ENCODE measurements around the gene ZNF726. TPM values are rescaled to one million over a fixed set of nuclear protein-coding genes. Genes with fewer than 3 reads are reported as not detected.
A peak's percentile ranks its signal among the peaks of the same experiment; 100 is the strongest.
"Not testable (repeated sequence)": the region's sequence is repeated elsewhere in the genome, so short reads cannot be mapped to it uniquely, and the experiment has no call there.

Gene ZNF726
- polyA plus RNA-seq = 1 to 10 TPM in 2 of 3 donors, not detected in 1; 1.4 to 1.8 TPM

GRCh38 chr19:23914402-23915286 is at the start of gene ZNF726:
ZNF726 (plus strand) TSS chr19:23914886; CDS start chr19:23914995, 109 bp downstream.
- H3K27me3 Mint-ChIP-seq (ENCODE audit: low read depth in 3 of 3) = peaks cover 0 to 2% (median 0%) of the 10 kb centered on the region in 3 donors
- H3K27ac Mint-ChIP-seq = peak within 1 kb of the TSS; percentile 87 to 94 (median 90)
- no peaks in the 10 kb centered on the region for H3K36me3 Mint-ChIP-seq
- H3K9me3 Mint-ChIP-seq = no peaks in the 10 kb centered on the region
- H3K4me1 Mint-ChIP-seq = peaks cover 11 to 27% of the 10 kb centered on the region in 2 donors
- H3K4me3 Mint-ChIP-seq = peak within 1 kb of the TSS; percentile 94 to 97 (median 95)
- peak; percentile 86 to 90 (median 89) for DNase-seq

- DNase-seq = no peak
- peaks cover 0 to 22% (median 13%) of the 10 kb centered on the region in 6 donors for H3K9me3 Mint-ChIP-seq
Measured at GRCh38 chr19:23867895-23868294, 46.8 kb upstream of the ZNF726 start.

GRCh38 chr19:23868630-23869029 is 46.1 kb upstream of the ZNF726 start:
- H3K4me3 Mint-ChIP-seq = no peak overlapping the region
- peaks cover 0 to 4% (median 2%) of the 10 kb centered on the region in 3 donors for H3K27me3 Mint-ChIP-seq (ENCODE audit: low read depth in 3 of 3)
- no peak overlapping the region for H3K27ac Mint-ChIP-seq
- no peaks in the 10 kb centered on the region for H3K4me1 Mint-ChIP-seq
- DNase-seq = no peak
- H3K36me3 Mint-ChIP-seq = no peaks in the 10 kb centered on the region
- H3K9me3 Mint-ChIP-seq = peaks cover 0 to 22% (median 10%) of the 10 kb centered on the region in 6 donors

More at GRCh38 chr19:23867895-23868294, 46.8 kb upstream of the ZNF726 start:
- peaks cover 0 to 4% (median 2%) of the 10 kb centered on the region in 3 donors for H3K27me3 Mint-ChIP-seq (ENCODE audit: low read depth in 3 of 3)
- H3K4me1 Mint-ChIP-seq = no peaks in the 10 kb centered on the region
- H3K36me3 Mint-ChIP-seq = no peaks in the 10 kb centered on the region
- H3K27ac Mint-ChIP-seq = no peak overlapping the region
- no peak overlapping the region for H3K4me3 Mint-ChIP-seq

GRCh38 chr19:23872282-23872919 is 42.3 kb upstream of the ZNF726 start:
- no peak for DNase-seq
- Mint-ChIP-seq H3K4me3 (no peak overlapping the region), H3K27me3 (ENCODE audit: low read depth in 3 of 3) (peaks cover 0 to 2% (median 1%) of the 10 kb centered on the region in 3 donors), H3K9me3 (peaks cover 7 to 19% (median 11%) of the 10 kb centered on the region in 6 donors), H3K27ac (no peak overlapping the region), H3K4me1 (no peaks in the 10 kb centered on the region), H3K36me3 (no peaks in the 10 kb centered on the region)

- H3K9me3 Mint-ChIP-seq = peaks cover 12 to 41% (median 28%) of the 10 kb centered on the region in 6 donors
- peaks cover 4 to 10% (median 4%) of the 10 kb centered on the region in 3 donors for H3K27me3 Mint-ChIP-seq (ENCODE audit: low read depth in 3 of 3)
- H3K36me3 Mint-ChIP-seq = peaks cover 4 to 9% (median 4%) of the 10 kb centered on the region in 3 donors
- H3K4me3 Mint-ChIP-seq = no peak overlapping the region
- H3K4me1 Mint-ChIP-seq = no peaks in the 10 kb centered on the region
- DNase-seq = no peak
- no peak overlapping the region for H3K27ac Mint-ChIP-seq
Measured at GRCh38 chr19:23876261-23876660, 38.4 kb upstream of the ZNF726 start.

- H3K27me3 Mint-ChIP-seq (ENCODE audit: low read depth in 3 of 3) = peaks cover 4 to 12% (median 4%) of the 10 kb centered on the region in 3 donors
Measured at GRCh38 chr19:23876756-23877155, 37.9 kb upstream of the ZNF726 start.

GRCh38 chr19:23882493-23882892 is 32.2 kb upstream of the ZNF726 start:
- Mint-ChIP-seq H3K27me3 (ENCODE audit: low read depth in 3 of 3) (peaks cover 2 to 10% (median 4%) of the 10 kb centered on the region in 3 donors), H3K9me3 (peaks cover 8 to 29% (median 24%) of the 10 kb centered on the region in 6 donors), H3K4me3 (no peak overlapping the region), H3K36me3 (peaks cover 4 to 9% (median 4%) of the 10 kb centered on the region in 3 donors), H3K27ac (no peak overlapping the region), H3K4me1 (no peaks in the 10 kb centered on the region)
- DNase-seq = no peak

More at GRCh38 chr19:23876756-23877155, 37.9 kb upstream of the ZNF726 start:
- not testable (repeated sequence) for H3K4me3 Mint-ChIP-seq, H3K4me1 Mint-ChIP-seq, H3K27ac Mint-ChIP-seq, DNase-seq, H3K36me3 Mint-ChIP-seq
- peaks cover 12 to 41% (median 30%) of the 10 kb centered on the region in 6 donors for H3K9me3 Mint-ChIP-seq

GRCh38 chr19:23884363-23884762 is 30.3 kb upstream of the ZNF726 start:
- no peak for DNase-seq
- H3K4me3 Mint-ChIP-seq = no peak overlapping the region

GRCh38 chr19:23887642-23888041 is 27.0 kb upstream of the ZNF726 start:
- H3K4me1 Mint-ChIP-seq = no peaks in the 10 kb centered on the region
- H3K9me3 Mint-ChIP-seq = peaks cover 0 to 23% (median 4%) of the 10 kb centered on the region in 6 donors
- DNase-seq = no peak
- H3K27ac Mint-ChIP-seq = no peak overlapping the region
- no peak overlapping the region for H3K4me3 Mint-ChIP-seq
- H3K27me3 Mint-ChIP-seq (ENCODE audit: low read depth in 3 of 3) = peaks cover 0 to 2% (median 0%) of the 10 kb centered on the region in 3 donors
- H3K36me3 Mint-ChIP-seq = peaks cover 0 to 3% (median 0%) of the 10 kb centered on the region in 3 donors

More at GRCh38 chr19:23884363-23884762, 30.3 kb upstream of the ZNF726 start:
- peaks cover 2 to 18% (median 13%) of the 10 kb centered on the region in 6 donors for H3K9me3 Mint-ChIP-seq
- no peaks in the 10 kb centered on the region for H3K4me1 Mint-ChIP-seq
- H3K36me3 Mint-ChIP-seq = peaks cover 0 to 3% (median 0%) of the 10 kb centered on the region in 3 donors
- H3K27ac Mint-ChIP-seq = no peak overlapping the region
- H3K27me3 Mint-ChIP-seq (ENCODE audit: low read depth in 3 of 3) = peaks cover 0 to 2% (median 0%) of the 10 kb centered on the region in 3 donors

- H3K27me3 Mint-ChIP-seq (ENCODE audit: low read depth in 3 of 3); H3K36me3 Mint-ChIP-seq; H3K4me3 Mint-ChIP-seq; H3K4me1 Mint-ChIP-seq; DNase-seq; H3K27ac Mint-ChIP-seq; H3K9me3 Mint-ChIP-seq: not testable (repeated sequence)
Measured at GRCh38 chr19:23896096-23896495, 18.6 kb upstream of the ZNF726 start.

GRCh38 chr19:23896912-23897311 is 17.8 kb upstream of the ZNF726 start:
- H3K4me1 Mint-ChIP-seq = no peaks in the 10 kb centered on the region
- H3K27ac Mint-ChIP-seq = no peak overlapping the region
- H3K36me3 Mint-ChIP-seq = no peaks in the 10 kb centered on the region
- peaks cover 4 to 6% (median 6%) of the 10 kb centered on the region in 6 donors for H3K9me3 Mint-ChIP-seq
- no peak for DNase-seq
- H3K4me3 Mint-ChIP-seq = no peak overlapping the region
- peaks cover 0 to 6% (median under 1%) of the 10 kb centered on the region in 3 donors for H3K27me3 Mint-ChIP-seq (ENCODE audit: low read depth in 3 of 3)

GRCh38 chr19:23901360-23901759 is 13.3 kb upstream of the ZNF726 start:
- no peaks in the 10 kb centered on the region for H3K36me3 Mint-ChIP-seq
- H3K27ac Mint-ChIP-seq = no peak overlapping the region
- DNase-seq = no peak
- peaks cover 4 to 26% (median 13%) of the 10 kb centered on the region in 6 donors for H3K9me3 Mint-ChIP-seq
- no peak overlapping the region for H3K4me3 Mint-ChIP-seq
- H3K27me3 Mint-ChIP-seq (ENCODE audit: low read depth in 3 of 3) = peaks cover 0 to 7% (median 0%) of the 10 kb centered on the region in 3 donors
- no peaks in the 10 kb centered on the region for H3K4me1 Mint-ChIP-seq

GRCh38 chr19:23904406-23904805 is 10.3 kb upstream of the ZNF726 start:
- Mint-ChIP-seq H3K4me1 (no peaks in the 10 kb centered on the region), H3K4me3 (no peak overlapping the region), H3K9me3 (peaks cover 3 to 31% (median 11%) of the 10 kb centered on the region in 6 donors), H3K27me3 (ENCODE audit: low read depth in 3 of 3) (peaks cover 0 to 8% (median 0%) of the 10 kb centered on the region in 3 donors), H3K27ac (no peak overlapping the region), H3K36me3 (no peaks in the 10 kb centered on the region)
- DNase-seq = no peak

- Mint-ChIP-seq H3K27me3 (ENCODE audit: low read depth in 3 of 3) (peaks cover 0 to 8% (median 0%) of the 10 kb centered on the region in 3 donors), H3K9me3 (peaks cover 3 to 31% (median 11%) of the 10 kb centered on the region in 6 donors), H3K4me1 (no peaks in the 10 kb centered on the region)
Measured at GRCh38 chr19:23905771-23906170, 8.9 kb upstream of the ZNF726 start.

More at GRCh38 chr19:23905771-23906170, 8.9 kb upstream of the ZNF726 start:
- H3K36me3 Mint-ChIP-seq = no peaks in the 10 kb centered on the region
- DNase-seq = no peak
- H3K4me3 Mint-ChIP-seq = no peak overlapping the region
- H3K27ac Mint-ChIP-seq = no peak overlapping the region

All from immature natural killer cell (primary cell).